ENCODE measurements around the gene NTN3. TPM values are rescaled to one million over a fixed set of nuclear protein-coding genes. Genes with fewer than 3 reads are reported as not detected.

The NTN3 gene
- total RNA-seq, 3 donors from 2014 or later, result 0.44 TPM; not detected in 2

- peaks cover 64% of the 10 kb centered on the region for H3K4me1 ChIP-seq (ENCODE audit: low read depth)
- no peak for DNase-seq
- H3K4me3 ChIP-seq, result no peak overlapping the region
- ATAC-seq, result no peak
- no peaks in the 10 kb centered on the region for H3K9me3 ChIP-seq
- no peak for TF ChIP-seq CTCF (IDR thresholded peaks at IDR 0.05)
- no peaks in the 10 kb centered on the region for H3K36me3 ChIP-seq (ENCODE audit: low read depth)
- intact Hi-C loops (cut with DNase I, micrococcal nuclease), result no loop called here
Observed at GRCh38 chr16:2519711-2520080, 48.6 kb downstream of the NTN3 start.

DNA sequence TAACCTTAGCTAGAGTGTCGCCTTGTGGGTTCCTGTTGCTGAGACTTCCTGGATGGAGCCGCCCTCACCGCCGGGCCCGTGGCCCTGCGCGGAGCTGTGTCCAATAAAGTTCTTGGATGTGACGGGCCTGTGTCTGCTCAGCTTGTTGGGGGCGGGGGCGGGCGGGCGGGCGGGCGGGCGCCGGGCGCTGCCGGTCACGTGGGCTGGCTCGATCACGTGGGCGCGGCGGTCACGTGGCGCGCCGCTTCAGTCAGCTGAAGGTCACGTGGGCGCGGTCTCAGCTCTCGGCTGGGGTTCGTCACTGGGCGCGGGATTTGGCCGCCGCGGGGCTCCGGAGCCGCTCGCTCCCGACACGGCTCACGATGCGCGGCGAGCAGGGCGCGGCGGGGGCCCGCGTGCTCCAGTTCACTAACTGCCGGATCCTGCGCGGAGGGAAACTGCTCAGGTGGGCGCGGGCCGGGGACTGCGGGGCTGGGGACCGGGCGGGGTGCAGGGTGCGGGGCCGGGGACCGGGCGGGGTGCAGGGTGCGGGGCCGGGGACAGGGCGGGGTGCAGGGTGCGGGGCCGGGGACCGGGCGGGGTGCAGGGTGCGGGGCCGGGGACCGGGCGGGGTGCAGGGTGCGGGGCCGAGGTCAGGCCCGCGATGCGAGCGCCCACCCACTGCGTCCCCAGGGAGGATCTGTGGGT is 49.1 kb downstream of the NTN3 start, which contains the start of gene AMDHD2:
Gene AMDHD2 (plus strand): TSS at position 275 of the 687 bp plus-strand sequence. CDS start 88 bp downstream, at position 363.
- Histone ChIP-seq H3K36me3 (ENCODE audit: low read depth) (no peaks in the 10 kb centered on the region), H3K9me3 (no peaks in the 10 kb centered on the region), H3K4me3 (peak within 1 kb of the TSS; percentile 36), H3K4me1 (ENCODE audit: low read depth) (peaks cover 62% of the 10 kb centered on the region)
- no peak for TF ChIP-seq CTCF (IDR thresholded peaks at IDR 0.05)
- DNase-seq, result peak; percentile 94 to 95 (median 94)
- intact Hi-C loops (cut with DNase I, micrococcal nuclease), result no loop called here
- peak; percentile 82 for ATAC-seq

DNA sequence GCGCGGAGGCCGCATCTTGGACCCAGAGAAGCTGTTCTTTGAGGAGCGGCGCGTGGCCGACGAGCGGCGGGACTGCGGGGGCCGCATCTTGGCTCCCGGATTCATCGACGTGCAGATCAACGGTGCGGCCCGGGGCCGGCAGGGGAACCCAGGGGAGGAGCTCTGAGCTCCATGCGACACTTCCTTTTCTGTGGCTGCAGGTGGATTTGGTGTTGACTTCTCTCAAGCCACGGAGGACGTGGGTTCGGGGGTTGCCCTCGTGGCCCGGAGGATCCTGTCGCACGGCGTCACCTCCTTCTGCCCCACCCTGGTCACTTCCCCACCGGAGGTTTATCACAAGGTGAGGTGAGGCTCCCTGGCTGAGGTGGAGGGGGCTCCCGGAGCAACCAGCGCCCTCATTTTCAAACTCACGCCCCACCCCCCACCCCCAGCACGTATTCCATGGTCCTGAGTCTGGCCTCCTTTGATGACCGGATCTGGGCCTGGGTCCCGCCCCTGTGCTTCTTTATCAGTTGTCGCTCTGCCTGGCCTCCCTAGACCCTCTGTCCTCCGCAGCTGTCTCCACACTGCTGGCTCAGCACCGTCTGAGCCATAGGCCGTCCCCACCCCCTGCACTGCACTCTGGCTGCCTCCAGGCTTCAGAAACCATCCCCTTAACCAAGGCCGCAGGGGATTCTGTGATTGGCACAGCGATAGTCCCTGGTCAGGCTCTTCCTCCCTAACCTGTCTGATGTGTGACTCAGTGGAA is 49.9 kb downstream of the NTN3 start:
- DNase-seq, result peak in 2 of 3 donors; percentile 63 to 86
- TF ChIP-seq CTCF (IDR thresholded peaks at IDR 0.05), result no peak
- H3K9me3 ChIP-seq, result no peaks in the 10 kb centered on the region
- H3K36me3 ChIP-seq (ENCODE audit: low read depth), result no peaks in the 10 kb centered on the region
- peak; percentile 44 for ATAC-seq
- peaks cover 56% of the 10 kb centered on the region for H3K4me1 ChIP-seq (ENCODE audit: low read depth)
- intact Hi-C loops (cut with DNase I, micrococcal nuclease), result no loop called here
- H3K4me3 ChIP-seq, result peak overlapping the region; percentile 36

Small RNA genes lying within 50 kb of the gene (microRNA-seq; reads per million reads assigned to microRNA genes)
- not detected for gene MIR6767
- not detected for gene MIR6768

Other genes with a start within 250 kb of the NTN3 start
- 10 to 100 TPM; 23.5 to 28.3 (median 24.2) TPM for gene E4F1, start 247.7 kb upstream of the NTN3 start, total RNA-seq
- gene DNASE1L2, start 234.9 kb upstream of the NTN3 start, total RNA-seq, result 1 to 10 TPM in 2 of 3 donors, under 1 TPM in 1; 0.87 to 1.9 (median 1.1) TPM
- 100 to 1,000 TPM in 1 of 3 donors, 10 to 100 TPM in 2; 88.5 to 129 (median 95.5) TPM for gene ECI1, start 219.7 kb upstream of the NTN3 start, total RNA-seq
- 100 to 1,000 TPM; 125 to 144 (median 125) TPM for gene RNPS1, start 203.2 kb upstream of the NTN3 start, total RNA-seq
- gene ABCA3, start 130.6 kb upstream of the NTN3 start, total RNA-seq, result 10 to 100 TPM in 1 of 3 donors, 1 to 10 TPM in 2; 3.0 to 13.5 (median 3.4) TPM
- 10 to 100 TPM in 1 of 3 donors, 1 to 10 TPM in 2; 3.4 to 12.7 (median 3.7) TPM for gene CCNF, start 41.9 kb upstream of the NTN3 start, total RNA-seq
- 1 to 10 TPM; 1.1 to 5.5 (median 2.8) TPM for gene TEDC2, start 11.2 kb upstream of the NTN3 start, total RNA-seq
- 10 to 100 TPM in 1 of 3 donors, 1 to 10 TPM in 2; 6.9 to 14.3 (median 8.5) TPM for gene TBC1D24, start 3.8 kb downstream of the NTN3 start, total RNA-seq
- 100 to 1,000 TPM; 171 to 261 (median 201) TPM for gene ATP6V0C, start 42.7 kb downstream of the NTN3 start, total RNA-seq
- gene AMDHD2, start 49.1 kb downstream of the NTN3 start, total RNA-seq, result 10 to 100 TPM; 33.6 to 51.2 (median 38.4) TPM
- 1 to 10 TPM in 1 of 3 donors, under 1 TPM in 1, not detected in 1; 0.89 to 1.2 TPM for gene CEMP1, start 60.1 kb downstream of the NTN3 start, total RNA-seq
- gene PDPK1, start 66.7 kb downstream of the NTN3 start, total RNA-seq, result 10 to 100 TPM; 73.3 to 79.6 (median 79.3) TPM
- gene KCTD5, start 211.2 kb downstream of the NTN3 start, total RNA-seq, result 10 to 100 TPM; 28.2 to 80.7 (median 48.5) TPM
- gene PRSS27, start 248.9 kb downstream of the NTN3 start, total RNA-seq, result 1 to 10 TPM; 1.1 to 2.2 (median 1.4) TPM

All from mucosa of descending colon (tissue), 3 donors.